ENCODE measurements around the gene SH3PXD2A. TPM values are rescaled to one million over a fixed set of nuclear protein-coding genes. Genes with fewer than 3 reads are reported as not detected.

The SH3PXD2A gene
- total and polyA plus RNA-seq, 9 of the 15 experiments (the other 6 are each of a cell fraction or from before 2014, with no cell fraction given), result 0.41 to 9.3 (median 2.5) TPM

- TF ChIP-seq RERE (CRISPR knock-in tag; IDR thresholded peaks at IDR 0.05; ENCODE audit: borderline replicate concordance), result no peak
- no peak for TF ChIP-seq RNF219 (CRISPR knock-in tag; IDR thresholded peaks at IDR 0.05)
- no peak for TF ChIP-seq SREBF1 (IDR thresholded peaks at IDR 0.05; ENCODE audit: borderline replicate concordance, low read depth, low read length)
- TF ChIP-seq STAT6 (CRISPR knock-in tag; IDR thresholded peaks at IDR 0.05), result no peak
- TF ChIP-seq BHLHE40 (IDR thresholded peaks at IDR 0.05; ENCODE audit: low read length), result peak; percentile 42; the same call in 1 of the 2 replicates
- no peak for TF ChIP-seq MYBL2 (IDR thresholded peaks at IDR 0.05; ENCODE audit: low read depth)
- TF ChIP-seq MYBL2 (CRISPR knock-in tag; IDR thresholded peaks at IDR 0.05; ENCODE audit: borderline replicate concordance), result no peak
- no peak for TF ChIP-seq SIRT6 (IDR thresholded peaks at IDR 0.05; ENCODE audit: low read depth, low read length)
- no peak for TF ChIP-seq SAP30 (IDR thresholded peaks at IDR 0.05; ENCODE audit: borderline replicate concordance, insufficient read depth, low read depth, low read length, poor library complexity, severe bottlenecking)
- no peak for TF ChIP-seq ZNF696 (CRISPR knock-in tag; conservative IDR thresholded peaks at IDR 0.05)
- no peak for TF ChIP-seq PREB (CRISPR knock-in tag; IDR thresholded peaks at IDR 0.05)
- TF ChIP-seq NFE2L1 (tag; IDR thresholded peaks at IDR 0.05; ENCODE audit: borderline replicate concordance, low read depth), result no peak
Observed at GRCh38 chr10:103772096-103772845, 83.1 kb downstream of the SH3PXD2A start (continued).

Measured in K562 (cell line).